Stimulated activated CD8-positive, alpha-beta memory T cell treated with anti-CD3 and anti-CD28 coated beads, Interleukin-2, amount 100 ng/mL, for 48 hours (primary cell): ENCODE data around the gene CFAP69.
"Not testable (repeated sequence)": the region's sequence is repeated elsewhere in the genome, so short reads cannot be mapped to it uniquely, and the experiment has no call there.

Experiments used
- DNase-seq, 2 donors: peaks; one replicate each; pipeline ENCODE4 v3.0.0-alpha.2; 2020; ENCODE audit warnings: low read depth in 2 of 2

Gene CFAP69

DNA sequence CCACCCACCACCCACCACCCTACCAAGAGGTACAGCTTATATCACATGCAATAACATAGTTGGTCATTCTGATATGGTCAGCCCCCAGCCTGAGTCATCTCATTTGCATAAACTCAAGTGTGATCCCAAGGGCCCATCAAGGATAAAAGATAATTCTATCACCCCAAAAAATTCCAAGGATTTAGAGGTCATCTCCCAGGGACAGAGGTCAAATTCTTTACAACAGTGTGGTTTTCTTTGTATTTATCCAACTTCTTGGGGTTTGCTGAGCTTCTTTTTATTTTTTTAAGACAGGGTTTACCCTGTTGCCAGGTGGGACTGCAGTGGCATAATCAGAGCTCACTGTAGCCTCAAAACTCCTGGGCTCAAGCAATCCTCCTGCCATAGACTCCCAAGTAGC is 92.1 kb downstream of the CFAP69 start:
- DNase-seq: no peak

- no peak for DNase-seq
These were observed 100.0 kb downstream of the CFAP69 start for GRCh38 chr7:90345016-90345415.

- no peak for DNase-seq
These were observed 100.8 kb downstream of the CFAP69 start for GRCh38 chr7:90345595-90346335.

GRCh38 chr7:90346336-90347125 is 101.6 kb downstream of the CFAP69 start, which contains the start of gene GTPBP10:
Gene GTPBP10 (plus strand): TSS chr7:90346716. CDS start chr7:90346742, 26 bp downstream.
- peak; percentile 86 to 94 for DNase-seq

- DNase-seq: no peak
These were observed 102.8 kb downstream of the CFAP69 start for GRCh38 chr7:90347759-90348158.

- DNase-seq: no peak
These were observed 104.3 kb downstream of the CFAP69 start for GRCh38 chr7:90349305-90349704.

- not testable (repeated sequence) for DNase-seq
These were observed 105.1 kb downstream of the CFAP69 start for GRCh38 chr7:90350032-90350431.

DNA sequence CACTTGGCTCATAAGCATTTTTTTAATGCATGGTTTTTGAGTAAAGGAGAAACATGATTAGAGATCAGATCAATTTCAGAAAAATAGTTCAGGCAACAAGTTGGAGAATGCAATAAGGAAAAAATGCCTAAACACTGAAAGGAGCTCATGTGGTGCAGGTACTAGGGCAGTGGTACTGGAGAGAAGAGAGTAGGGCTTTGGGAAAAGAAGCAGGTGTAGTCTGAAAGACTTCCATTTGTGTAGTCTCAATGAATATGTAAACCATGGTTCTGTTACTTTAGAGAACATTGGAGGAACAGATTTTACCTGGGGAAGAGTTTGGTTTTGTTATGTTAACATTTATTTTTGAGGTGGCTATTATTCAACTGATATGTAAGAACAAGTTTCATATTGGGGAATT is 107.0 kb downstream of the CFAP69 start:
- no peak for DNase-seq
